ENCODE data around the gene KLHL14. TPM values are rescaled to one million over a fixed set of nuclear protein-coding genes. Genes with fewer than 3 reads are reported as not detected.
A peak's percentile ranks its signal among the peaks of the same experiment; 100 is the strongest.

The KLHL14 gene
- total and polyA plus RNA-seq, 10 of the 15 experiments (the other 5 are each of a cell fraction or from before 2014, with no cell fraction given), result 0.03 to 0.05 TPM; not detected in 8

DNA sequence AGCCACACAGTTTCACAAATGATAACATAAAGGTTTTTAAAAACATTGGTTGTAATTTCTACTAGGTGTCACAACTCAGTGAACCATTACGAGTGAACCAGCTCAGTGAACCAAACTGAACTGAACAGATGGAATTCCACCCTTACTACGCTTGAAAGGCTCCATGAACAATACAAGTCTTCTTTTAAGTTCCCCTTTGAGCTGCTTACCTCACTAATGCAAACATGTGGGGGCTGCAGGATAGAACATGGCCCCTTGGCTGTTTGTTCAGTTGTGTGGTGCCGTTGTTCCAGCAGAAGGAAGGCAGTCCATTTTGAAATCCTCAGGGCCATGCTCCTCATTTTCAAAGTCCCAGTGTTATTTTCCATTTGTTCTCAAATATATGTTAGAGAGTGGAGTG, 30.7 kb upstream of the KLHL14 start:
- RAD21 ChIA-PET (ENCODE audit: unreplicated experiment), result no interaction called here
- in situ Hi-C loops (cut with MboI), result no loop called here
- no peak for TF ChIP-seq SPI1 (IDR thresholded peaks at IDR 0.05; ENCODE audit: borderline replicate concordance, insufficient read depth, low read depth, low read length)
- TF ChIP-seq YY1 (IDR thresholded peaks at IDR 0.05; ENCODE audit: low read depth, low read length), result 0 out of 2 replicates have a peak, but pooled peaks have one; percentile 42
- peak; percentile 50; the same call in 1 of the 2 replicates for TF ChIP-seq PAX5 (IDR thresholded peaks at IDR 0.05; ENCODE audit: borderline replicate concordance, low read depth, low read length)
- TF ChIP-seq EP300 (IDR thresholded peaks at IDR 0.05; ENCODE audit: borderline replicate concordance in 1 of 2, control insufficient read depth in 1 of 2, low read depth in 2 of 2, low read length in 2 of 2), result no peak
- 0 out of 3 replicates have a peak, but pooled peaks have one; percentile 14 for TF ChIP-seq POU2F2 (IDR thresholded peaks at IDR 0.05; ENCODE audit: borderline replicate concordance, low read depth, low read length)
- SMC1A ChIA-PET (ENCODE audit: uncharacterized antibody, unreplicated experiment), result no interaction called here
- Histone ChIP-seq H4K20me1 (ENCODE audit: control insufficient read depth, insufficient read depth) (no peaks in the 10 kb centered on the region), H3K4me2 (ENCODE audit: control insufficient read depth, insufficient read depth) (peak overlapping the region; percentile 68), H3K4me1 (ENCODE audit: control insufficient read depth, insufficient read depth, low read length) (peaks cover 5% of the 10 kb centered on the region), H3K27ac (ENCODE audit: control insufficient read depth, insufficient read depth) (no peak overlapping the region; the same call in 1 of the 2 replicates), H3K9me3 (replicated peaks; ENCODE audit: control insufficient read depth, insufficient read depth, low read length) (no peaks in the 10 kb centered on the region), H3K79me2 (ENCODE audit: control insufficient read depth, insufficient read depth, low read length) (no peaks in the 10 kb centered on the region), H3K4me3 (no peak overlapping the region), H3K27me3 (replicated peaks in 1 of 2; ENCODE audit: control insufficient read depth in 2 of 2, insufficient read depth in 2 of 2, low read length in 1 of 2) (no peaks in the 10 kb centered on the region), H3K9ac (ENCODE audit: control insufficient read depth, insufficient read depth, low read length) (no peak overlapping the region), H3K36me3 (ENCODE audit: control insufficient read depth in 2 of 2, insufficient read depth in 2 of 2, low read length in 1 of 2) (no peaks in the 10 kb centered on the region), H2AFZ (ENCODE audit: control insufficient read depth, low read depth, low read length) (no peak overlapping the region)
- DNase-seq (ENCODE audit: low read depth, low spot score) (peak; percentile 21), FAIRE-seq (no peak), ATAC-seq (peak; percentile 79)
- POLR2A ChIA-PET, result no interaction called here
- no TSS peak for BruUV-seq (replicated peaks)
- 14% methylated on average over 3 of the region's 3 CpGs for WGBS (ENCODE audit: insufficient coverage, insufficient replicate concordance, low lambda C conversion rate, missing lambda C conversion rate)
- intact Hi-C loops (cut with micrococcal nuclease; ENCODE audit: unreplicated experiment), result no loop called here
- CTCF ChIA-PET, result no interaction called here

GRCh38 chr18:32802591-32803451, 30.0 kb upstream of the KLHL14 start:
- intact Hi-C loops (cut with micrococcal nuclease; ENCODE audit: unreplicated experiment) (no loop called here), in situ Hi-C loops (cut with MboI) (no loop called here)
- FAIRE-seq, result peak; percentile 7
- SMC1A ChIA-PET (ENCODE audit: uncharacterized antibody, unreplicated experiment), result no interaction called here
- CTCF ChIA-PET, result no interaction called here
- no peaks in the 10 kb centered on the region for H3K27me3 ChIP-seq (replicated peaks in 1 of 2; ENCODE audit: control insufficient read depth in 2 of 2, insufficient read depth in 2 of 2, low read length in 1 of 2)
- no peak overlapping the region for H3K4me3 ChIP-seq
- ATAC-seq, result peak; percentile 31; the same call in 1 of the 3 replicates
- WGBS (ENCODE audit: insufficient coverage, insufficient replicate concordance, low lambda C conversion rate, missing lambda C conversion rate), result 7% methylated on average over 8 of the region's 8 CpGs
- no TSS peak for BruUV-seq (replicated peaks)
- H3K4me1 ChIP-seq (ENCODE audit: control insufficient read depth, insufficient read depth, low read length), result peaks cover 5% of the 10 kb centered on the region
- H2AFZ ChIP-seq (ENCODE audit: control insufficient read depth, low read depth, low read length), result no peak overlapping the region
- H3K9ac ChIP-seq (ENCODE audit: control insufficient read depth, insufficient read depth, low read length), result no peak overlapping the region
- DNase-seq (ENCODE audit: low read depth, low spot score), result no peak
- no peak overlapping the region; the same call in 1 of the 2 replicates for H3K27ac ChIP-seq (ENCODE audit: control insufficient read depth, insufficient read depth)
- H4K20me1 ChIP-seq (ENCODE audit: control insufficient read depth, insufficient read depth), result no peaks in the 10 kb centered on the region
- RAD21 ChIA-PET (ENCODE audit: unreplicated experiment), result no interaction called here
- POLR2A ChIA-PET, result no interaction called here
- H3K36me3 ChIP-seq (ENCODE audit: control insufficient read depth in 2 of 2, insufficient read depth in 2 of 2, low read length in 1 of 2), result no peaks in the 10 kb centered on the region
- no peaks in the 10 kb centered on the region for H3K9me3 ChIP-seq (replicated peaks; ENCODE audit: control insufficient read depth, insufficient read depth, low read length)
- H3K4me2 ChIP-seq (ENCODE audit: control insufficient read depth, insufficient read depth), result peak overlapping the region; percentile 68
- no peaks in the 10 kb centered on the region for H3K79me2 ChIP-seq (ENCODE audit: control insufficient read depth, insufficient read depth, low read length)
- no peak for TF ChIP-seq TCF12 (IDR thresholded peaks at IDR 0.05; ENCODE audit: low read depth, low read length)
- TF ChIP-seq SKIL (IDR thresholded peaks at IDR 0.05; ENCODE audit: low read depth, poor library complexity, severe bottlenecking), result no peak
- TF ChIP-seq CHD2 (IDR thresholded peaks at IDR 0.05; ENCODE audit: borderline replicate concordance, low read depth, low read length), result no peak
- no peak for TF ChIP-seq MYB (IDR thresholded peaks at IDR 0.05; ENCODE audit: borderline replicate concordance, low read depth, low read length)
- no peak for TF ChIP-seq RCOR1 (conservative IDR thresholded peaks at IDR 0.05; ENCODE audit: low read depth, low read length)

Data from GM12878 (cell line).